Kidney glomerular epithelial cell (primary cell): ENCODE data around the gene BRD4.
A peak's percentile ranks its signal among the peaks of the same experiment; 100 is the strongest.
"Not testable (repeated sequence)": the region's sequence is repeated elsewhere in the genome, so short reads cannot be mapped to it uniquely, and the experiment has no call there.

Experiments used
- DNase-seq: peaks from one replicate; lab custom pipeline; 2025; lab: John Stamatoyannopoulos, UW

The BRD4 gene

DNA sequence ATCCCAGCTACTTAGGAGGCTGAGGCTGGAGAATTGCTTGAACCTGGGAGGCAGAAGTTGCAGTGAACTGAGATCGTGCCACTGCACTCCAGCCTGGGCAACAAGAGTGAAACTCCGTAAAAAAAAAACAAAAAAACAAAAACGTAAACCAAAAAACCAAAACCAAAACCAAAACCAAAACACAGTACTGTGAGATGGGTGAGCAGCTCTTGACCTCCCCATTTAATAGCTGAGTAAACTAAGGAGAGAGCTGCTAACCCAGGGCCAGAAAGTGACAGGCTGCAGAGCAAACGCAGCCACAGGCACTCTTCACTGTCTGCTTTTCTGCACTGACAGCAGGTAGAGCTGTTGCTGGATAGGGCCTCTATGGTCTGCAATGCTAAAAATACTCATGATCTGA, 27.7 kb upstream of the BRD4 start:
- not testable (repeated sequence) for DNase-seq

DNA sequence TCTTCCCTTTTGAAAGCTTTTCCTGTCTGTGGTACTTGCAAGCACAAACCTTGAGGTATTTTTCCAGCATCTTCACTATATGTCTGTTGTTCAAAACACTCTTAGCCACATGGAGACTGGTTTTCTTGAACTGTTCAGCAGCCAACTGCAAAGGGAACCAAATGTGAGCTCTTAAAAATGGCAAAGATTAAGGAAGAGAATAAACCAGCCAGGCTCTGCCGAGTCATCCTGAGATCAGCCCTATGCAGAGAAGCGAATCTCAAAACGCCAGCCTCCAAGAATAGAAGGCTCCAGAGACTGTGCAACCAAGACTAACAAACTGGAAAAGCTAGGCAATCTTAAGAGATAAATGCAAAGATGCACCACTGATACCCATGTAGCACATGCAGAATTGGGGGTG, 26.6 kb upstream of the BRD4 start:
- no peak for DNase-seq

DNA sequence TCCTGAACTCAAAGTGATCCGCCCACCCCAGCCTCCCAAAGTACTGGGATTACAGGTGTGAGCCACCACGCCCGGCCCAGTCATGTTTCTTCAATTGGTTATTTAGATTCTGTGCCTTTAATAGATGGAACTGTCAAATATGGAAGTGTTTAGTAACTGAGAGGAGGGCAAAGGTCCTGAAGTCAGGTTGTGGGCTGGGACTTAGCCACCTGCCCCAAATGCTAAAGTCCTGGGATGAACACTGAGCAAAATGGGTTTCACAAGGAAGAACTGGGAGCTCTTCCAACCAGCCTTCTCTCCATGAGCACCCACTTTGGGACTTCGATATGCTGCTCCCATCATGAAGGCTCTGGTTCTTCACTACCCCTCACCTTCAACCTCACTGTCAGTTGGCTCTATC, 25.6 kb upstream of the BRD4 start:
- DNase-seq: no peak

DNA sequence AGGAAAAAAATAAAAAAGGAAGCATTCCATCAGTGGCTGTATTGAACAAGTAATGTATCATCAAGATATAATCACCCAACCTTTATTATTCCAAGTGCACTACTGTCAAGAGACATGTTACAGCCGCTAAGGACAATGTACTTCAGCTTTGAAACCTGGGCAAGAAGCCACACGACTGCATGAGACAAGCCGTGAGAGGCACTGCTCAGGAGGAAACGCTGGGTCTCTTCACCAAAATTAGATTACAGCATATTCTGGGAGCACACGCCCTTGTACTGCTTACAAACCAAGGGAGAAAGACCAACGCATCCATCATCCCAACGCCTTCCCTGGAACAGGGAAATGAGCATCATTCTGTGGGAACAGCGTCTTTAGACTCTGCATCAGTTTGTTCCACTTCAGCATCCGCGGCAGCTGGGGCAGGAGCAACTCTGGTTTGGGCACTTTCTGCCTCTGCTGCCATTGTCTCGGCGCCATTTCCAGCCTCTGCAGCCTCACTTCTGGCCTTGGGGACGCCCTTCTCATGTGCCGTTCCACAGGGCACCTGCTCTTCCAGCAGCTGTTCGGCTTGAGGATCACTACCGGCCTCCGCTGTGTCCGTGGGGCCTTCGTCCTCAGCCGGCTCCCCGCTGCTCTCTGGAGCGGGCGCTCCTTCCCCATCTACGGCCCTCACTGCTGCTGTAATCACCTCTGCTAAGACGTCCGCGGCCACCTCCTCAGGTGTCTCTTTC, 22.4 kb upstream of the BRD4 start:
- DNase-seq: no peak

DNA sequence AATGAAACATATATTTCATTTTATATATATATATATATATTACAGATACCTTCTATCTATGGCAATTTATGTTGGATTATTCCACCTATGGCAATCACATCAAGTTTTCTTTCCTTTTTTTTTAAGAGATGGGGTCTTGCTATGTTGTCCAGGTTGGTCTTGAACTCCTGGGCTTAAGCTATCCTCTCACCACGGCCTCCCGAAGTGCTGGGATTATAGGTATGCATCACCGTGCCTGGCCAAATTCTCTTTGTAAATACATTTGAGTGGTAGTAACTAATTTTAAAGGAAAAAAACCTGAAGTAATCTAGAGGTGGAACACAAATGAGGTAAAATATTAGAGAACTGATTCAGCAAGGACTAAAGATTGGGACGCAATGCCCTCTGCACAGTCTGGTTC, 21.6 kb upstream of the BRD4 start:
- DNase-seq: no peak

DNA sequence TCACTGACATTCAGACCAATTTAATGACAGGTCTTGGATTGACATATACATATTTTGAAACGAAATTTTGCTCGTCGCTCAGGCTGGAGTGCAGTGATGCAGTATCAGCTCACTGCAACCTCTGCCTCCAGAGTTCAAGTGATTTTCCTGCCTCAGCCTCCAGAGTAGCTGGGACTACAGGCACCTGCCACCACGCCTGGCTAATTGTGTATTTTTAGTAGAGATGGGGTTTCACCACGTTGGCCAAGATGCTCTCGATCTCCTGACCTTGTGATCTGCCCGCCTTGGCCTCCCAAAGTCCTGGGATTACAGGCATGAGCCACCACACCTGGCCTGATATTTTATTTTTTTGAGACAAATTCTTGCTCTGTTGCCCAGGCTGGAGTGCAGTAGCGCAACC, 20.2 kb upstream of the BRD4 start:
- not testable (repeated sequence) for DNase-seq

DNA sequence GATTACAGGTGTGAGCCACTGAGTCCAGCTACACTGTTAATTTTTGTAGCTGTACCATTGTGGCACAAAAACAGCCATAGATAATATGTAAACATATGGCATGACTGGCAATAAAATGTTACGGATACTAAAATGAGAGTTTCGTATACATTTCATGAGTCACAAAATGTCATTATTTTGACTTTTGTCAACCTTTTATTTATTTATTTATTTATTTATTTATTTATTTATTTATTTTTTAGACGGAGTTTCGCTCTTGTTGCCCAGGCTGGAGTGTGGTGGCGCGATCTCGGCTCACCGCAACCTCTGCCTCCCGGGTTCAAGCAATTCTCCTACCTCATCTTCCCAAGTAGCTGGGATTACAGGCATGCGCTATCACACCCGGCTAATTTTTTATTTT, 9.0 kb upstream of the BRD4 start:
- DNase-seq: not testable (repeated sequence)

DNA sequence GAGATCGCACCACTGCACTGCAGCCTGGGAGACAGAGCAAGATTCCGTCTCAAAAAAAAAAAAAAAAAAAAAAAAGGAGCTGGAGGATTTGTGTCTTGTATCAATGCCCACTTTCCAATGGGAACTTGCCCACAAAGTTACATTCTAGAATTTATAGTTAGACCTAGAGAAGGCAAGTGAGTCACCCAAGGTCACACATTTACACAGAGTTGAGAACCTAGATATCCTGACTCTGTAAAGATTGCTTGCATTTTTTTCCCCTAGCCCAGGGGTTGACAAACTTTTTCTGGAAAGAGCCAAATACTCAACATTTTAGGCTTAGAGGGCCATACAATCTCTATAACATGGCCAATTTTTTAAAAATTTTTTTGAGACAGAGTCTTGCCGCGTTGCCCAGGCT, 7.7 kb upstream of the BRD4 start:
- DNase-seq: no peak

DNA sequence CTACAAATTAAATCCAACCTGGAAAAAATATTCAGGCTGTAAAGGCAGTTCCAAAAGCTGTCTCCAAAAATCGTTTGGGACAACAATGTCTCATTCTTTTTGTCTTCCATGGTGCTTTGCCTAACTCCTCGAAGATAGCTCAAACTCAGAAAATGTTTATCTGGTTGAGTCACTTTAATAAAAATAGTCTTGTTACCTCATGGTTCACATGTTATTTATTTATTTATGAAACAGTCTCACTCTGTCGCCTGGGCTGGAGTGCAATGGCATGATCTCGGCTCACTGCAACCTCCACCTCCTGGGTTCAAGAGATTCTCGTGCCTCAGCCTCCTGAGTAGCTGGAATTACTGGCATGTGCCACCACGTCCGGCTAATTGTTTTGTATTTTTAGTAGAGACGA, 4.9 kb upstream of the BRD4 start:
- peak; percentile 30 for DNase-seq

DNA sequence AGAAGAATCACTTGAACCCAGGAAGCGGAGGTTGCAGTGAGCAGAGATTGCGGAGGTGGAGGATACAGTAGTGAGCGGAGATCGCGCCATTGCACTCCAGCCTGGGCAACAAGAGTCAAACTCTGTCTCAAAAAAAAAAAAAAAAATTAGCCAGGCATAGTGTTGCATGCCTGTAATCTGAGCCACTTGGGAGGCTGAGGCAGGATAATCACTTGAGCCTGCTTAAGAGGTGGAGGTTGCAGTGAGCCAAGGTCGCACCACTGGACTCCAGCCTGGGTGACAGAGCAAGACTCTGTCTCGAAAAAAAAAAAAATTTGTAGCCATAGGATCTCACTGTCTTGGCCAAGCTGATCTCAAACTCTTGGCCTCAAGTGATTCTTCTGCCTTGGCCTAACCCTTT, 3.7 kb upstream of the BRD4 start:
- DNase-seq: not testable (repeated sequence)

DNA sequence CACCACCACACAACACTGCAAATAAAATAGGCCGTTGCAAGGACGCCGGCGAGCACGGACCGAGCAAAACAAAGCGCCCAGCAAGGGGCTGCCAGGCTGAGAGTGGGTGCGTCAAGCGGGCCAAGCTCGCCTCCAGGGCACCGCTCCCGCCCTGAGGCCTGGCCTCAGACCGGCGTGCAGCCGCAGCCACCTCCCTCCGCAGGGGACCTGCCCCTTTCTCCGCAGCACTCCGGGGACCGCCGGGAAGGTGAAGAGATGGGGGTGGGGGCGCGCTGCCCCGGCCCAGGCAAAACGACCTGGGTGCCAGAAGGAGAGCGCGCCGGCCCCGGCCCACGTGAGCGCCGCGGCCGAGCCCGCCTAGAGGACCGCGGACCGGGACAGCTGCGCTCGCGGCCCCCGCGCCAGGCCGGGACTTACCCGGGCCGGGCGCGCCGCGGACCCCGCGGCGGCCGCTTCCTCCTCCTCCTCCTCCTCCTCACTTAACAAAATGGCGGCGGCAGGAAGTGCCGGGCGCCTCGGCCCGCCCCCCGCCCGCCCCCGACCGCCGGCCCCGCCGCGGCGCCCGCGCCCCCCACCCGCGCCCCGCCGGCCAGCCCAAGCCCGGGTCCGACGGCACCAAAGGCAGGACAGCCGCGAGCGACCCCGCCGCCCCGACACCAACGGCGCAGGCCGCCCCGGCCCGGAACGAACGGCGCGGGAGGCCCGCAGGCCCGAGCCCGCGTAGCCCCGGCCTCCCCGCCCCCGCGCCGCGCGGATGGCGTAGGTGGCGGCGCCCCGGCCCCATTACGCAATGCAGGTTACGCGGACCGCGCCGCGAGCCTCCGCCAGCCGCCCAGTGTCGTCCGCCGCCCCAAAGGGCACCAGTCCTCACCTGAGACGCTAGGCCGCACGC, 674 bp downstream of the BRD4 start:
- DNase-seq: no peak

DNA sequence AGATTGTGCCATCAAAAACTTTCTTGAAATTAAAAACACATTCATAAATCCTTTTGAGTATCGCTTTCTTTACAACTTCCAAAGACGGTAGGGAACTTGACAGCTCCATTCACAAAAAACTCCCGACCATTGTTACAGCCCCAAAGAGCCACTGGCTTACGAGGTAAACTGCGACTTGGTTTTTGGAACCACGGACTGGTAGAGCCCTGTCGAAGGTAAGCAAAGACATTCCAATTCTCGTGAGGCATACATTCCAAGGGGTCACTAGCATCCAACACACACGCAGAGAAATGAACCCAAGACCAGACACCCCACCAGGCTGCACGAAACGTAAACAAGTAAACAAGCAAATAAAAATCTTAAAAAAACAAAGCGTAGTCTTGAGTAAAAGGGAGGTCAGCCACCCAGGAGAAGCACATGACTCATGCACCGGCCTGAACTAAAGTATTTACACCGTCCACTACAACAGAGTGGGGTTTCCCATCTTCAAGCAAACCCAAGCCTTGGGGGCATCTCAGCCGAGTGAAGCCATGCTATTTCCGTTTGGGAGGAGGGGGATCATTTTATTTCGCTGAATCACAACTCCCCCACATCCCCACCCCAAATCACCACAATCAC, 1.4 kb downstream of the BRD4 start:
- peak; percentile 48 for DNase-seq

DNA sequence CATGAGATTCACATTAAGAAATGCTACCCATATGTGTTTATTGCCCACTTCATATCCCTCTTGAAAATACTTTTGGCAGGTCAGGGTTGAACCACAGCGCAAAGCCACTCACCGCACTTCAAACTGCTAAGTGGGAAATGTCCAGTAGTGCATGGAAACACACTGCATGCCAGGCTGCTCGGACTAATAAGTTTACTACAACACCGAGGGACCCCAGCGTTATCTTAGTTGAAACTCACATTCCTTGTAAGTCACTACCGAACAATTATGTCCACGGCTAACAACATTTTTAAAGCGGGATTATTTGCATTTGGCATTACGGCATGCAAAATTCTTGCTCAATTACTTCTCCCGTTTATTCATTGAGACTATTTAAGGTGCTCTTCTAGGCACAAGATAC, 4.0 kb downstream of the BRD4 start:
- DNase-seq: no peak

DNA sequence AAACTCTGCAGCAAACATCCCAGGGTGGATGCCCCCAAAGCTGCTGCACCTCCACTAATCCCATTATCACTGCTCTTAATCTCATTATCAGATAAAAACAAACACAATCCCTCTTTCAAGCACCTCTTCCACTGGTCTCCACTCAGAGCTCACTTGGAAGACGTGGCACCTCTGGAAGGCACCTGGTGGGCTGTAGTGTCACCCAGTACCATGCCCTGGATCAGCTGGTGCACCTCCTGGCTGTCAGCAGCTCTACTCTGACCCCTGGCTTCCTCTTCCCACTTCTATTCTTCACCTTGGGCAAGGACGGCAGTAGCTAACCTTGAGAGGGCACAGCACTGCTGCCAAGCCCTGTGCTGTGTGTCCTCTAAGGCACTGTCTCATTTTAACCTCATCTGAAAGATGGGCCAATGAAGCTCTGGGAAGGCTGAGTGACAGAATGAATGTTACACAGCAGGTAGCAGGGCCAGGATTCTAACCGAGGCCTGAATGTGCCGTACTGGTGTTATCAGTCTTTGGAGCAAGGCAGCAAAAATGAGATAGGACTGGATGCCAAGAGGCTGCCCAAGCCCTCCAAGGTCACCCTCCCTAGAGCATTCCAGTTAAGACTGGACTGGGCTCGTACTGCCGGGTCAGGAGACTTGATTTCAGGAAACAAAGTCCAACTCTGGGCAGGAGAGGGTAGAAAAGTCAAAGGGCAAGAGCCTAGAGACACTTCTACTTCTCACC, 7.4 kb downstream of the BRD4 start:
- no peak for DNase-seq

DNA sequence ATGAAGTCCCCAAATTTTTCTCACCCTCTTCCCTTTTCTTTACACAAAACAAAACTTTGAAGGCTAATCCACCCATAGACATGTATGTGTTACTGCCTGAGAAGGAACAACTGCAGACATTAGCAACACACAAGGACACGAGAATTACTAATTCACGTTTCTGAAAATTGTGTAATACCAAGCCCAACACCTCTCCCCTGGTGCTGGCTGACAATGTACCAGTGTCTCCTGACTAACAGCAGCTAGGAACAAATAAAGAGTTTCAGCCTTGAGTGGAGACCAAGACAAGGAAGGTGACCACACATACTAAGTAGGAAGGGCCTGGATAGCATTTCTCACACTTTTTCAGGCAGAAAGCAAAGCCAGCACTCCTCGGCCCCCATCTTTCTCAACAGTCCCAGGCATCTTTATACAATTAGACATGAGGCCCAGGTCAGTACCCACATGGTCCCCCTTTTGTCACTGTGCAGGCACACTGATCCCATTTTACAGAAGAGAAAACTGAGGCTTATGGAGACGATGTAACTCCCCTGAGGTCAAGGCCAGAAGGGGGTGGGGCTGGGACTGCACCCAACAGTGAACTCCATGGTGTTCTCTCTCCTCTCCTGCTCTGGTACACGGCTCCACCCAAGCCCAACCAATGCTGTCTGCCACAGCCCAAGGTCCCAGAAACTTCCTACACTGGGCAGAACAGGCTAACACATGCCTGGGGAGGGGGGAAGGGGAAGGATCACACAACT, 8.7 kb downstream of the BRD4 start:
- DNase-seq: no peak

DNA sequence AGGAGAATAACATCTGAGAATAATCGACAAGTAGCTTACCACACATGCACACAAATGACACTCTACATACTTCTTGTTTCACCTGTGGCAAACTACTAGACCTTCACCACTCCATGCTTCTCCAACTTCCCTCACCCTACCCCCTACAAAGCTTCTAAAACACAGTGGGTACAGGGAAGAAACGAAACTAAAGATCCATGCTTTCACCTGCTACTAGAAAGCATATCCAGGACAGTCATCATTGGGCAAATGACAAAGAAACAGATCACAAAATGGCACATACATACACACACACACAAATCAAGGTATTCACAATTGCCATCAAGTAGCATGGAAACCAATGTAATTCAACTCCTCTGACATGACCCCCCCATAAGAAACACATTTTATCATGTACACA, 10.6 kb downstream of the BRD4 start:
- DNase-seq: no peak

DNA sequence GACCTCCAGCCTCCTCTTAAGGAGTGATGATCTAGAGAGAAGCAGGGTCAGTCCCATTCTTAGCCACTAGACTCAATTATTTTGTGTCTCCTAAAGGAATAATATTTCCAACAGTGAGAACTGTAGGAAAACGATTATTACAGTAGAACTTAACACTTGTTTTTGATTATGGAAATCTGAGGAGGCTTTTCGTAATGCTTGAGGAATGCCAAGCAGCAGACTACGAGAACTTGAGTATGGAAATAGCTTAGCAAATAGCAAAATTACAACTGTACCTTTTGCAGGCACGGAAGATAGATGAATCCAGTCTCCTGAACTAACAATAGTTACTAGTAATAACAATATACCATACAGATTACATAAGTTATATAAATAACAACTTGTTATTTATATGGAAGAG, 12.2 kb downstream of the BRD4 start:
- DNase-seq: no peak

DNA sequence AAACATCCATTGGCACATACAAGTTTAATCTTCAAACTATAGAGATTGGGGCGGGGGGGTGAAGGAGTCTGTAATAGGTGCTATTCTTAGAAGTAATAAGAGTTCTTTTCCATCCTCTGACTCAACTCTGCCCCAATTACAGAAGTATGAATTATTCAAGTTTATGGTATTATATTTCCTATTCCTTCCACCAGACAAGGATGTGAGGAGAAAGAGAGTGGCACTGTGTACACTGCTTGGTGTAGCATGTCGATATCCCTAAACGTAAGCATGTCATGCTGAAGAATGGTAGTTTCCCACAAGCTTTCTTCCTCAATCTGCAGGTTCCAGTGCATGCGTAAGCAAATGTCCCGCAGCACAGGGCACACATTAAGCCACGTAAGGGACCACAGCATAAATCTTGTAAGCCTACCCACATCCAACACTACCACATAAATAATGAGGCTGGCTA, 14.1 kb downstream of the BRD4 start:
- no peak for DNase-seq

DNA sequence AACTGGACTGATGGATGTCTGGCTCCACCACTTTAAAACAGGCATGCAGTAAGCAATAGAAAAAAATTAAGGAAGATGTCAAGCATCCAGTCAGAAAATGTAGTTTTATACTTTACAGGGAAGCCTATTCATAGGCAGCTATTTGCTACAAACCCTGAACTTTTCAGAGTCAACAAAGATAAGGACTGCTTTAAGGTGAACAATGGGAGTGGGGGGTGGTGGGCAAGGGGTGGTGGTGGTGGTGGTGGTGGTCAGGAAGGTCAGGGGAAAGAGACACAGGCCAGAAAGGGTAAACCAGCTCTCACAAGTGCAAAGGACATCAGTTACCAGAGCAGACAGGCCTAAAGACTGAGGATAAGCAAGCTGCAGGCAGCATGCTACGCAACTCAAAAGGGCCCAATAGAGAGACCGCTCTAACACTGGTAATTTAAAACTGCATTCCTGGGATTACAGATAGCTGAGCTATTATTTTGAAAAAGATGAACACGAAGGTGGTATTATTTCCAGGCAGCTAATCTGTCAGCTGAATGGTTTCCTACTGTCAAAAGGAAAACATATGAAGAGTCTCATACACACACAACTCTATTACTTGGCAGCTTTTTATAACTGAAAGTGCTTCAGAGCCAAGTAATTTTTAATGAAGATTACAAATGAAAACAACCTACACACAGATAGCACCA, 14.8 kb downstream of the BRD4 start:
- DNase-seq: no peak

DNA sequence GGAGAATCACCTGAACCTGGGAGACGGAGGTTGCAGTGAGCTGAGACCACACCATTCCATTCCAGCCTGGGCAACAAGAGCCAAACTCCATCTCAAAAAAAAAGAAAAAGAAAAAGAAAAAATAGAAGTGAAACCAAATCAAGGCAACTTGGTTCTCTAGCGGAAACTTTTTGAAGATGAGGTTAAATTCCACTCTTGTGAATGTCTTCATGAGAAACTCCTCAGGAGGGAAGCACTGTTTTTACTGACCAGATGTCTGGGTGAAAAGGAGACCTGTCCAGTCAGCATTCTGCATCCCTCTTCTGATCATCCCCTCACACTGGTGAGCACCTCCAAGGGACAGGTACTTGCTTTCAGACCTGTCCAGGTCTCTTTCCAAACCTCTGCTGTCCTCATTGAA, 15.8 kb downstream of the BRD4 start:
- no peak for DNase-seq

DNA sequence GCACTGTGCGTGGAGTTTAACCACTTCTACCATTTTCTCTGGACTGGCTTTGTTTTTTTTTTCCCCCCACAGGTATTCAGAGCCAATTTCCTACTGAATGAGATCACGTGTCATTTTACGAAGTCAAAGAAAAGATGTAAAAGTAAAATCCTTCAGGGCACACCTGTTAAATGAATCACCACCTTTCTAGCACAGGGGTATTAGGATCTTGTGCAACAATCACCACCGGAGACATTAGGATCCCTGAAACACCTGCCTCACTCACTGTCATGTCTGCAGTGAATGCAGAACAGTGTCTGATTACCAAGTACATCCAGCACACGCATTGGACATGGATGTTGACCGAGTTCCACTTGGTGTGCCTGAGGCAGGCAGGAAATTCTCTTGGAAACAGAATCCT, 17.2 kb downstream of the BRD4 start:
- DNase-seq: no peak
